ENCODE results near the gene RAB40B. TPM values are rescaled to one million over a fixed set of nuclear protein-coding genes. Genes with fewer than 3 reads are reported as not detected.
"Not testable (repeated sequence)": the region's sequence is repeated elsewhere in the genome, so short reads cannot be mapped to it uniquely, and the experiment has no call there.

The RAB40B gene
- total RNA-seq, 1 experiment from 2014 or later: 37.8 TPM

DNA sequence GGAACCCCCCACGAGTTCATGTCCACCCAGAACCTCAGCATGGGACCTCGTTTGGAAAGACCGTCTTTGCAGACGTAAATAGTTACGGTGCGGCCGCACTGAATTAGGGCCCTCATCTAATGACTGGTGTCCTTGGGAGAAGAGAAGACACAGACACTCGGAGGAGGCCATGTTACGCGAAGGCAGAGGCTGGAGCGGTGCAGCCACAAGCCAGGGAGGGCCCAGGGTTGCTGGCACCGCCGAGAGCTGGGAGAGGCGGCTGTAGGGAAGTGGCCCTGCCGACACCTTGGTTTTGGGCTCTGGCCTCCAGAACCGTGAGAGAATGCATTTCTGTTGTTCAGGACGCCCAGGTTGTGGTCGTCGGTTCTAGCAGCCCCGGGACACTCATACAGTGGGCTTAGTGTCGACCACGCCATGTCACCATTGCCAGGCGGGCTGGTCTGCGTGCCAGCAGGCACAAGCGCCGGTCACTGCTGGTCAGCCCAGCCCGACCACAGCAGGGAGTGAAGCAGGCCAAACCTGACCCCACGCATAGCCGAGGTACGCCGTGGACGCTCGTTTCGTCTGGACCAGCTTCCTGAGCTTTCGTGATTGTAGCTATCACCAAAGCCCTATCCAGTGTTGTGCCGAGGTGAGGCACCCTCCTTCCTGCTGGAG is 39.6 kb downstream of the RAB40B start:
- in situ Hi-C loops (cut with HindIII; ENCODE audit: low sequenced_read_pairs): no loop called here
- no peak for DNase-seq (ENCODE audit: low spot score)

GRCh38 chr17:82658331-82658730 is 40.2 kb downstream of the RAB40B start:
- no peak for DNase-seq (ENCODE audit: low spot score)
- in situ Hi-C loops (cut with HindIII; ENCODE audit: low sequenced_read_pairs): no loop called here

- DNase-seq (ENCODE audit: low spot score): no peak
- in situ Hi-C loops (cut with HindIII; ENCODE audit: low sequenced_read_pairs): no loop called here
Observed at GRCh38 chr17:82657926-82658325, 40.6 kb downstream of the RAB40B start.

GRCh38 chr17:82656266-82656665 is 42.2 kb downstream of the RAB40B start:
- DNase-seq (ENCODE audit: low spot score): no peak
- in situ Hi-C loops (cut with HindIII; ENCODE audit: low sequenced_read_pairs): no loop called here

DNA sequence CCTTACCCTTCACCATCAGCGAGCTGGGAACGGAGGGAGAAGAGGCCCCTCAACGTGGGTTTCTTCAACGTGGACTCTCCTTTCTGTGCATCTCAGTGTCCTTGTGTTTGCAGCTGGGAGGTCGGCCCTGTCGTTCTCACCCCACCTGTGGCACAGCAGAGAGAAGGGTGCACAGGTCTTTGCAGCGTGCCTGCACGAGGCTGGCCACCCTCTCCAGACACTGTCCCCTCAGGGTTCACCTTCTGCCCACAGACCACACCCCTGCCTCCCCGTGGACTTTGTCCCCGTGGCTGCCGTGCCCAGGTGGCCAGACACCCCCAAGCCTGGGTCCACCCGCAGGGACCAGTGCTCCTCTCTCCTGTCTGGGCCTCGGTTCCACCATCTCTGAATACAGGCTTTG is 43.0 kb downstream of the RAB40B start:
- no peak for DNase-seq (ENCODE audit: low spot score)
- in situ Hi-C loops (cut with HindIII; ENCODE audit: low sequenced_read_pairs): no loop called here

- in situ Hi-C loops (cut with HindIII; ENCODE audit: low sequenced_read_pairs): no loop called here
Observed at GRCh38 chr17:82655038-82655479, 43.4 kb downstream of the RAB40B start.

GRCh38 chr17:82654611-82655010 is 43.9 kb downstream of the RAB40B start:
- DNase-seq (ENCODE audit: low spot score); in situ Hi-C loops (cut with HindIII; ENCODE audit: low sequenced_read_pairs): not testable (repeated sequence)

More at GRCh38 chr17:82655038-82655479, 43.4 kb downstream of the RAB40B start:
- no peak for DNase-seq (ENCODE audit: low spot score)

DNA sequence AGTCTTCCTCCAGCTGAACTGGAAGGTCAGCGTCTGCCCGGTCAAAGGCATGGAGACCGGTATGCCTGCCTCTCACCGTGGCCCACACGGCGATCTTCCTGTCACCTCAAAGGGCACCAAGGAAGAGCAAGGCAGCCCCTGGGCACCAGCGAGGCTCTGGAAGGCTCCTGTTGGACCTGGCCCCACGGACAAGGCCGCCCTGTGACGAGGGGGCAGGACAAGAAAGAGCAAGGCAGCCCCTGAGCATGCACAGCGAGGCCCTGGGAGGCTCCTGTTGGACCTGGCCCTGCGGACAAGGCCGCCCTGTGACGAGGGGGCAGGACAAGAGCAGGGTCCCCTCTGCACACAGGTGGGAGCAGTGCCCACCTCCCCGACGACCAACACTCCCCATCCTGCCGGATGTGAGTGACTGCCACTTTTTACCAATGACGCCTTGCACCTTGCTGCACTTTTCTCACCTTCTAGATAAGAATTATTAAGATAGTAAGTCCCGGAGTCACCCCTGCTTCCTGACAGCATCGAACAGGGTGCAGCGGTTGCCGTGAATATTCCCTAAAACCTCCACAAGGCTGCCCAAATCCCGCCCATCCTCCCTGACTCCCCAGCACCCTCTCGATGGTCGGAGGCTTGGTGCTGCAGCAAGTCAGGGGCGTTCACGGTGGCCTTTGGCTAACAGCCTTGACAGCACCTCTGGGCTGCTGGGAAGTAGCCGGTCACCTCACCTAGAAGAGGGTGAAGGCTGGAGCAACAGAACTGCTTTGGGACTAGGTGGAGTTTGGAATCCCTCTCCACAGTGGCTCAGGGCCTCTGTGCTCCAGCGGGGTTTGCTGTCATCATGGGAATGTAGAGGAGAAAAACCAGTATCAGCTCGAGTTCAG is 44.6 kb downstream of the RAB40B start:
- no peak for DNase-seq (ENCODE audit: low spot score)
- in situ Hi-C loops (cut with HindIII; ENCODE audit: low sequenced_read_pairs): no loop called here

DNA sequence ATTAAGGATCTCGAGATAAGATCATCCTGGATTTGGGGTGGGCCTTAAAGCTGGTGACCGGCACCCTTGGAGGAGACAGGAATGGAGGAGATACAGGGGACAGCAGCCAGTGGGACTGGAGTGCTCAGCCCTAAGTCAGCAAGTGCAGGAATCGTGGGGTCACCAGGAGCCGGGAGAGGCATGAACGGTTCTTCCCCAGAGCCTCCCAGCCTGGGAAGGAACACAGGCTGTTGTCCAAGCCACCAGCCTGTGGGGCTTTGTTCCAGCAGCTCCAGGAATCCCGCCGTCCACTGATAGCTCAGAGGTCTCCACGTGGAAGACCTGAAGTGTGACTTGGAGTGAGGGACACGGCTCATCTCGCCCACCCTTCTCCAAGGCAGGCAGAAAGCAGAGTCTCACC is 47.8 kb downstream of the RAB40B start:
- in situ Hi-C loops (cut with HindIII; ENCODE audit: low sequenced_read_pairs): no loop called here

DNA sequence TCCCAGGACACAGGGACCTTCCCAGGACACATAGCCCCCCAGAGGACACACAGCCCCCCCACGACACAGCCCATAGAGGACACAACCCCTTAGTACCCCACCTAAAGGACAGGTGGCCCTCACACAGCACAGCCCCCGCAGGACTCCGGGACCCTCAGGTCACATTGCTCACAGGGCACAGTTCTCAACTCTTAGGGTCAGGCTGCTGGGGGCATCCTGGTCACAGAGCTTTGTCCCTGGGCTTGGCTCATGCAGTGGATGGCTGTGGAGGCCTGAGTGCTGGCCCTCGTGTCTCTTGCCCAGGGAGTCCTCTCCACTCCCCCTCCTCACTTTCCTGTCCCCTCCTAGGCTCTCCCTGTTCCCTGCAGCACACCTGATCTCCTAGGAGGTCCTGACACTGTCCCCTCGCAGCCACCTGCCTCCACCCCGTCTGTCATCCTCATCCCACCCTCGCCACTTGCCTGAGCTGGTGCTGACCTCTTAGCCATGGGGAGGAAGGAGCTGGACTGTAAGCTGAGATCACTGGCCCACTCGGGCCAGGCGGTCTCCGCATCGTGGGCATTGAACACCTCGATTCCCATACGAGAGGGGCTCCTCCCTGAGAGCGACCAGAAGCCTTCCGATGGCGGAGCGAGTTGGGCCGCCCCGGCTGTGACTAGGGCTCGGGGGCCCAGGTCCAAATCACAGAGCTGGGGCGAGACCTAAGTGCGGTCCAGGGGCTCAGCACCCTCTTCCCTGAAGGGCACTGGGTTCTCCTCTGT is 48.8 kb downstream of the RAB40B start:
- DNase-seq (ENCODE audit: low spot score): no peak
- in situ Hi-C loops (cut with HindIII; ENCODE audit: low sequenced_read_pairs): no loop called here

More for the DNA sequence above, 47.8 kb downstream of the RAB40B start:
- DNase-seq (ENCODE audit: low spot score): no peak

DNA sequence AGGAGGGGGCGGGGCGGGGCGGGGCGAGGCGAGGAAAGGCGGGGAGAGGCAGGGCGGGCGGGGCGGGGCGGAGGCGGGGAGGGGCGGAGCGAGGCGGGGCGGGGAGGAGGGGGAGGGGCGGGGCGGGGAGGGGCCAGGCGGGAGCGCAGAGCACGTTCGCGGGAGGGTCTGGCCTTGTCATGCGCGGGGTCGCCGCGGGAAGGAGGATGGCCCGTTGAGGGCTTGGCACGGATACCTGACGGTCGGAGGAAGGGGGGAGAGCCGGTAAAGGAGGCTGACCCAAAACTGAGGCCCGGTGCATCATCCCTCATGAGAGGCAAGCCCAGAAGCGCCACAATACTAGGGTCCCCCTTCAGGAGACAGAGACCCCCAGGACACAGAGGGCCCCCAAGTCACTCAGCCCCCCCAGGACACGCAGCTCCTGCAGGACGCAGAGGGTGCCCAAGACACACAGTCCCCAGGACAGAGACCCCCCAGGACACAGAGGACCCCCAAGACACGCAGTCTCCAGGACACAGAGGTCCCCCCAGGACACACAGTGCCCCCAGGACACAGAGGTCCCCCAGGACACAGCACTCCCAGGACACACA is 49.7 kb downstream of the RAB40B start:
- no peak for DNase-seq (ENCODE audit: low spot score)
- in situ Hi-C loops (cut with HindIII; ENCODE audit: low sequenced_read_pairs): no loop called here

DNA sequence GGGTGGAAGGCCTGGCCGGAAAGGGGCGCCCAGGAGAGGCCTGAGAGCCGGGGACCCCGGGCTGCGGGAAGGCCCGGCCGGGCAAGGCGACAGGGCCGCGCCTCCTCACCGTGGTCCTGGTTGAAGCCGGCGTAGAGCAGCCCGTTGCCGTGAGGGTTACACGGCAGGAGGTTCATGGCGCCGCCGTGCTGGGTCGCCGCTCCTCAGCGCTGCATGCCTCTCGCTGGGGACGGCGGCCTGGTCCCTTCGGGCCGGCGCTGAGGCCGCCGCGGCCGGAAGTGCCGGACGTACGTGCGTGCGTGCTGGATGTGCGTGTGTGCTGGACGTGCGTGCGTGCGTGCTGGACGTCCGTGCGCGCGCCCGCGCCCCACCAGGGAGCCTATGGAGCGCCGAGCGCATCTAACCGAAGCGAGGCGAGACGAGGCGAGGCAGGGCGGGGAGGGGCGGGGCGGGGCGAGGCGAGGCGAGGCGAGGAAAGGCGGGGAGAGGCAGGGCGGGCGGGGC is 50.3 kb downstream of the RAB40B start, which contains the start of gene WDR45B:
TSS of gene WDR45B (minus strand) at position 280 of the 504 bp plus-strand sequence. CDS start at position 176, 104 bp downstream.
- DNase-seq (ENCODE audit: low spot score): peak; percentile 94

GRCh38 chr17:82647593-82648164 is 50.8 kb downstream of the RAB40B start:
- no peak for DNase-seq (ENCODE audit: low spot score)
- in situ Hi-C loops (cut with HindIII; ENCODE audit: low sequenced_read_pairs): no loop called here

More for the DNA sequence above, 50.3 kb downstream of the RAB40B start, which contains the start of gene WDR45B:
- in situ Hi-C loops (cut with HindIII; ENCODE audit: low sequenced_read_pairs): no loop called here

- in situ Hi-C loops (cut with HindIII; ENCODE audit: low sequenced_read_pairs): no loop called here
- no peak for DNase-seq (ENCODE audit: low spot score)
Observed at GRCh38 chr17:82645516-82645915, 53.0 kb downstream of the RAB40B start.

DNA sequence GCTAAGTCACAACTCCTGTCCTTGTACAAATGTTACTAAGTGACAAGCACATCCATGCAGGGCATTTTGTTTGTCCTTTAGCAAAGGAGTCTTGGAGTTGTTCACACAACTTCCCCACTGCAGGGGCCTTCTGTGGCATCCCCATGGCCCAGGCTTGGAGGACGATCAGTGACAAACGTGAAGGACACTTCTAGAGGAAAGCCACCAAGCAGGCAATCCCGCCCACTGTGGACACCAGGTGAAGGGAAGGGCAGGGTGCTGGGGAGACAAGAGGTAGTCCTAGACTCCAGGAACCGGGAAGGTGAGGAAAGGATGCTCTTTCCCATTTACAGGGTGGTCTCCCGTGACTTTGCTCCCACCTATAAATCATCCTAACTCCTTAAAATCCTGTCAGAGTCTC is 54.4 kb downstream of the RAB40B start:
- in situ Hi-C loops (cut with HindIII; ENCODE audit: low sequenced_read_pairs): no loop called here
- DNase-seq (ENCODE audit: low spot score): no peak

GRCh38 chr17:82642022-82642421 is 56.5 kb downstream of the RAB40B start:
- in situ Hi-C loops (cut with HindIII; ENCODE audit: low sequenced_read_pairs): no loop called here
- DNase-seq (ENCODE audit: low spot score): no peak

DNA sequence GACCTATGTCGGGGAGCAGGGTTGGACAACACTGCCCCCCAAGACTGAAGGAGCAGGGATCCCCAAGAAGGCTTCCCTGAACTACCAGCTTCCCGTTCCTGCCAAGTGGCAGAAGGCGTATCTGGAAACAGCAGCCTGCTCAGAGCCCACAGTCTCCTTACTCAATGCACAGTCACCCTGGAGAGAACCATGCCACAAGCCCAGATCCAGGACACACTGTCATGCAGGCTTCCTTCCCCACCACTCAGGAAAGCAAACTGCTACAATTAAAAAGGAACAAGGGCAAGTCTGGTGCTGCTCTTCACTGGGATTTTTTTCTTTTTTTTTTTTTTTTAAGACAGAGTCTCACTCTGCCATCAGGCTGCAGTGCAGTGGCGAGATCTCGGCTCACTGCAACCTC is 58.5 kb downstream of the RAB40B start:
- in situ Hi-C loops (cut with HindIII; ENCODE audit: low sequenced_read_pairs): no loop called here
- DNase-seq (ENCODE audit: low spot score): no peak

- in situ Hi-C loops (cut with HindIII; ENCODE audit: low sequenced_read_pairs): no loop called here
- DNase-seq (ENCODE audit: low spot score): no peak
Observed at GRCh38 chr17:82639628-82640027, 58.9 kb downstream of the RAB40B start.

All from G401 (cell line).